DND-41 (cell line): ENCODE measurements around the gene CHRM4.

ENCODE experiments used
- ATAC-seq: fragments of 200-7000 bp; cut with Tn5 transposase; 3 replicates; pipeline ENCODE4 v1.9.1; 2021; ENCODE audit warnings: low read depth; ENCODE audit not compliant: insufficient read depth
- DNase-seq: peaks from one replicate; pipeline ENCODE4 v3.0.0-alpha.2; 2020
- H2AFZ ChIP-seq: 2 replicates; pipeline ENCODE4 v1.6.0; 2012; ENCODE audit warnings: low read depth, low read length
- H3K27ac ChIP-seq: 2 replicates; pipeline ENCODE4 v1.5.1; 2012; ENCODE audit warnings: low read length, inconsistent platforms
- H3K27me3 ChIP-seq: fragments of 200-600 bp; sonication (generic); 2 replicates; pipeline ENCODE4 v1.6.0; 2012; ENCODE audit warnings: low read length, mild to moderate bottlenecking, inconsistent platforms; ENCODE audit not compliant: insufficient read depth, poor library complexity
- H3K36me3 ChIP-seq: 2 replicates; pipeline ENCODE4 v1.5.1; 2012; ENCODE audit warnings: low read length, inconsistent platforms; ENCODE audit not compliant: insufficient read depth
- H3K4me1 ChIP-seq: 2 replicates; pipeline ENCODE4 v1.5.1; 2012; ENCODE audit warnings: mild to moderate bottlenecking, low read length; ENCODE audit not compliant: insufficient read depth
- H3K4me2 ChIP-seq: 2 replicates; pipeline ENCODE4 v1.6.0; 2012; ENCODE audit warnings: mild to moderate bottlenecking, moderate library complexity, low read length, inconsistent platforms; ENCODE audit not compliant: insufficient read depth
- H3K4me3 ChIP-seq, 2 experiments: fragments of 200-600 bp in 1 of 2; shearing (Covaris generic) in 1 of 2; 2 replicates each; pipeline ENCODE4 v1.5.1; 2012 to 2016; ENCODE audit warnings: inconsistent platforms in 2 of 2, low read length in 2 of 2, mild to moderate bottlenecking in 2 of 2, low read depth in 1 of 2, moderate library complexity in 1 of 2
- H3K79me2 ChIP-seq: 2 replicates; pipeline ENCODE4 v1.6.0; 2012; ENCODE audit warnings: low read length, inconsistent platforms; ENCODE audit not compliant: insufficient read depth
- H3K9ac ChIP-seq: 2 replicates; pipeline ENCODE4 v1.6.0; 2012; ENCODE audit warnings: low read depth, mild to moderate bottlenecking, inconsistent platforms, low read length, moderate library complexity
- H3K9me3 ChIP-seq: 2 replicates; pipeline ENCODE4 v1.5.1; 2012; ENCODE audit warnings: low read length, moderate library complexity, mild to moderate bottlenecking, inconsistent platforms; ENCODE audit not compliant: insufficient read depth, severe bottlenecking
- H4K20me1 ChIP-seq: 2 replicates; pipeline ENCODE4 v1.6.0; 2012; ENCODE audit warnings: low read length; ENCODE audit not compliant: insufficient read depth
- EZH2 ChIP-seq: IDR thresholded peaks from 3 replicates; pipeline ENCODE4 v1.6.1; 2012; ENCODE audit warnings: borderline replicate concordance, low read depth, mild to moderate bottlenecking, moderate library complexity, low read length, inconsistent platforms; ENCODE audit not compliant: severe bottlenecking
- TF ChIP-seq, protein P1 (sequence below): IDR thresholded peaks from 2 replicates; pipeline ENCODE4 v1.5.1; 2012; ENCODE audit warnings: borderline replicate concordance, low read length, moderate library complexity, mild to moderate bottlenecking; ENCODE audit not compliant: poor library complexity, severe bottlenecking; ENCODE audit errors: extremely low read depth

Gene CHRM4

DNA sequence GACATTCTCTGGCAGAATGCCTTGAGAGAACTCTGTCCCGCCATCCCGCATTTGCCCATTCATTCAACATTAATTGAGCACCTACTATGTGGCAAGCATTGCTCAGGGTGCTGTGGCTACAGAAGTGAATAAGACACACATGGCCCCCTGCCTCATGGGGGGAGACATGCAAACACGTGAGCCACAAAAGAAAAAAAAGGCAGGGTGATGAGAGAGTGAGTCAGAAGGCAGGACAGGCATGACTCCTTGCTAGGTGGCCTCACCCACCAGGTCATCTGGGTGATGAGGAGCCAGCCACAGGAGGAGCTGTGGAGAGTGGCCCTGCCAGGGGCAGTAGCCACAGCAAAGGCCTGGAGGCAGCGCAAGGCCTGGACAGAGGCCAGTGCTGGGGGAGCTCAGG lies 4.9 kb downstream of the CHRM4 start:
- H3K27ac ChIP-seq, result no peak overlapping the region
- H3K36me3 ChIP-seq, result no peaks in the 10 kb centered on the region
- H3K4me2 ChIP-seq, result no peak overlapping the region
- peaks cover 59% of the 10 kb centered on the region for H3K27me3 ChIP-seq
- peaks cover 12% of the 10 kb centered on the region for H4K20me1 ChIP-seq
- no peak for TF ChIP-seq EZH2
- no peak overlapping the region for H2AFZ ChIP-seq
- no peak overlapping the region for H3K4me3 ChIP-seq
- ATAC-seq (no peak), DNase-seq (no peak)
- H3K79me2 ChIP-seq, result no peaks in the 10 kb centered on the region
- H3K9ac ChIP-seq, result no peak overlapping the region
- no peaks in the 10 kb centered on the region for H3K9me3 ChIP-seq
- peaks cover 9% of the 10 kb centered on the region for H3K4me1 ChIP-seq

DNA sequence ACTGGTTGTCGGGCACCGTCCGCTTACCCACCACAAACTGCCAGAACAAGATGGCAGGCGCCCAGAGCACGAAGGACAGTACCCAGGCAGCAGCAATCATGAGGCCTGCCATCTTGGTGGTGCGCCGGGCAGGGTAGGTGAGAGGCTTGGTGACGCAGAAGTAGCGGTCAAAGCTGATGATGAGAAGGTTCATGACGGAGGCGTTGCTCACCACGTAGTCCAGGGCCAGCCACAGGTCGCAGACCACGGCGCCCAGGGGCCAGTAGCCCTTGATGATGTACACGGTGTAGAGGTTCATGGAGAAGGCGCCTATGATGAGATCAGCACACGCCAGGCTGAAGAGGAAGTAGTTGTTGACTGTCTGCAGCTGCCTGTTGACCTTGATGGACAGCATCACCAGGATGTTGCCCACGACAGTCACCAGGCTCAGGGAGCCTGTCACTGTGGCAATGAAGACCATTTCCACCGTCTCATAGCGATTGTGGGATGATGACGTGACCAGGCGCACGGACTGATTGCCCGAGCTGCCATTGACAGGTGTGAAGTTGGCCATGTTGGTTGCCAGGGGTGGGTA lies 5.5 kb downstream of the CHRM4 start:
- H3K4me2 ChIP-seq, result no peak overlapping the region
- no peaks in the 10 kb centered on the region for H3K79me2 ChIP-seq
- H4K20me1 ChIP-seq, result peaks cover 13% of the 10 kb centered on the region
- ATAC-seq (no peak), DNase-seq (no peak)
- no peaks in the 10 kb centered on the region for H3K36me3 ChIP-seq
- peaks cover 12% of the 10 kb centered on the region for H3K4me1 ChIP-seq
- no peak overlapping the region for H3K4me3 ChIP-seq
- no peaks in the 10 kb centered on the region for H3K9me3 ChIP-seq
- TF ChIP-seq, protein P1, sequence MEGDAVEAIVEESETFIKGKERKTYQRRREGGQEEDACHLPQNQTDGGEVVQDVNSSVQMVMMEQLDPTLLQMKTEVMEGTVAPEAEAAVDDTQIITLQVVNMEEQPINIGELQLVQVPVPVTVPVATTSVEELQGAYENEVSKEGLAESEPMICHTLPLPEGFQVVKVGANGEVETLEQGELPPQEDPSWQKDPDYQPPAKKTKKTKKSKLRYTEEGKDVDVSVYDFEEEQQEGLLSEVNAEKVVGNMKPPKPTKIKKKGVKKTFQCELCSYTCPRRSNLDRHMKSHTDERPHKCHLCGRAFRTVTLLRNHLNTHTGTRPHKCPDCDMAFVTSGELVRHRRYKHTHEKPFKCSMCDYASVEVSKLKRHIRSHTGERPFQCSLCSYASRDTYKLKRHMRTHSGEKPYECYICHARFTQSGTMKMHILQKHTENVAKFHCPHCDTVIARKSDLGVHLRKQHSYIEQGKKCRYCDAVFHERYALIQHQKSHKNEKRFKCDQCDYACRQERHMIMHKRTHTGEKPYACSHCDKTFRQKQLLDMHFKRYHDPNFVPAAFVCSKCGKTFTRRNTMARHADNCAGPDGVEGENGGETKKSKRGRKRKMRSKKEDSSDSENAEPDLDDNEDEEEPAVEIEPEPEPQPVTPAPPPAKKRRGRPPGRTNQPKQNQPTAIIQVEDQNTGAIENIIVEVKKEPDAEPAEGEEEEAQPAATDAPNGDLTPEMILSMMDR, result no peak
- TF ChIP-seq EZH2, result no peak
- no peak overlapping the region for H3K27ac ChIP-seq
- H2AFZ ChIP-seq, result no peak overlapping the region
- no peak overlapping the region for H3K9ac ChIP-seq
- H3K27me3 ChIP-seq, result peaks cover 63% of the 10 kb centered on the region

DNA sequence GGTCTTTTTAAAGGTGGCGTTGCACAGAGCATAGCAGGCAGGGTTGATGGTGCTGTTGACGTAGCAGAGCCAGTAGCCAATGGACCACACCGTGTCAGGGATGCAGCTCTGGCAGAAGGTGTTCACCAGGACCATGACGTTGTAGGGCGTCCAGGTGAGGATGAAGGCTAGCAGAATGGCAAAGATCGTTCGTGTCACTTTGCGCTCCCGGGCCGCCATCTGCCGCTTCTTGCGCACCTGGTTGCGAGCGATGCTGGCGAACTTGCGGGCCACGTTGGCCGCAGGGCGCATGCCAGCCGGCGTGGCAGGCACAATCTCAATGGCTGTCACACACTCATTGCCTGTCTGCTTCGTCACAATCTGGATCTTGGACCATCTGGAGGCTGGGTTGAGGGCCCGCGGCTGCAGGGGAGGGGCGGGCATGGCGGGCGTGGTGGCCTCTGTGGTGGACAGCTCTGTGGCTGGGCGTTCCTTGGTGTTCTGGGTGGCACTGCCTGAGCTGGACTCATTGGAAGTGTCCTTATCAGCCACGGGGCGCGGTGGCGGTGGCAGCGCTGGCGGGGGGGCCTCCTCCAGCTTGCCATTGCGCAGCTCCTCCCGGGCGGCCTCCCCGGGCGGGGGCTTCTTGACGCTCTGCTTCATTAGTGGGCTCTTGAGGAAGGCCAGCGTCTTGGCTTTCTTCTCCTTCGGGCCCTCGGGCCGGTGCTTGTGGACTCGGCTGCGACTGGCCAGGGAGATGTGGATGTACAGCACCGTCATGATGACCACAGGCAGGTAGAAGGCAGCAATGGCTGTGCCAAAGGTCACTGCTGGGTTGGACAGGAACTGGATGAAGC lies 6.2 kb downstream of the CHRM4 start:
- Histone ChIP-seq H3K27me3 (peaks cover 65% of the 10 kb centered on the region), H3K27ac (no peak overlapping the region), H3K9me3 (no peaks in the 10 kb centered on the region), H4K20me1 (peaks cover 20% of the 10 kb centered on the region), H3K36me3 (no peaks in the 10 kb centered on the region), H3K4me2 (no peak overlapping the region), H3K9ac (no peak overlapping the region), H3K79me2 (no peaks in the 10 kb centered on the region), H2AFZ (no peak overlapping the region), H3K4me1 (peaks cover 19% of the 10 kb centered on the region), H3K4me3 (no peak overlapping the region)
- ATAC-seq (no peak), DNase-seq (no peak)
- TF ChIP-seq, protein P1, result no peak
- no peak for TF ChIP-seq EZH2

DNA sequence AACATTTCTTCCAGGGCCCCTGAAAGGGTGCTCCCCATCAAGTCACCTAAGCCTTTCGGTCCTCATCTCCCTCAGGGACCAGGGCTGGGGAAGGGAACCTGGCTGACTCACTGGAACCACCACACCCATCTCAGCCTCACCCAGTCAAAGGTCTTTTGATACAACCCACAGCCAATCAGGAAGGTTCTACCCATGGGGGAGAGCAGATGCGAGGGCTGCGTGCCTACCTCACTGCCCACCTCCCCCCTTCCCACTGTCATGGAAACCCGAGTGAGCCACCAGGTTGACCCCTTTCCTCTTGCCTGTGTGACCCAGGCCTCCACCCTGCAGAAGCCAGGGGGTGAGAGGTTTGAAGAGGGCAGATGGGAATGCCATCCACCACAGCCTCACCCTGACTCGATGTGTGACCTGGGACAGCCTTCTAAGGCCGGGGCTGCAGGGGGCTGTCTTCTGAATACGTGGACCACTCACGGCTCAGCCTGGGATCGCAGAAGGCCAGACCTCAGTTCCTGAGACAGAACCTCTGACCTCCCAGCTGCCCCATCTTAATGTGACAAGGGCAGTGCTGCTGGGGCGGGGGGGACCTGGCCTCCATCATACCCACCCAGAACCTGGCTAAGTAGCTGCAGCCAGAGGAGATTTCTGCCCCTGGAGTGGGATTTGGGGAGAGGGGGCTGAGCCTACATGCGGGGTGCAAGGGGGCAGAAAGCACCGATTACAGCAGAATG lies 7.4 kb downstream of the CHRM4 start:
- Histone ChIP-seq H2AFZ (no peak overlapping the region), H3K9ac (no peak overlapping the region), H3K27me3 (peaks cover 53% of the 10 kb centered on the region), H3K9me3 (no peaks in the 10 kb centered on the region), H4K20me1 (peaks cover 25% of the 10 kb centered on the region), H3K79me2 (no peaks in the 10 kb centered on the region), H3K4me3 (no peak overlapping the region), H3K27ac (no peak overlapping the region), H3K36me3 (no peaks in the 10 kb centered on the region; the same call in 1 of the 2 replicates), H3K4me1 (peaks cover 22% of the 10 kb centered on the region), H3K4me2 (no peak overlapping the region)
- TF ChIP-seq, protein P1, result no peak
- TF ChIP-seq EZH2, result no peak
- ATAC-seq (no peak), DNase-seq (no peak)
